Measurements from ENCODE around the gene RGS9BP.

Gene RGS9BP

GRCh38 chr19:32672841-32673240 lies 2.8 kb upstream of the RGS9BP start:
- Histone ChIP-seq H3K4me3 (ENCODE audit: low read length) (no peak overlapping the region), H3K9ac (ENCODE audit: low read length) (no peak overlapping the region), H3K27me3 (ENCODE audit: control insufficient read depth, insufficient read depth, low read length) (peaks cover 28% of the 10 kb centered on the region), H3K4me1 (ENCODE audit: control insufficient read depth, insufficient read depth, low read length) (peaks cover 33% of the 10 kb centered on the region), H3K36me3 (ENCODE audit: control insufficient read depth, insufficient read depth, low read length) (no peaks in the 10 kb centered on the region), H3K9me3 (ENCODE audit: control insufficient read depth, low read length) (no peaks in the 10 kb centered on the region)

GRCh38 chr19:32673573-32673972 lies 2.1 kb upstream of the RGS9BP start:
- Histone ChIP-seq H3K9ac (ENCODE audit: low read length) (no peak overlapping the region), H3K4me3 (ENCODE audit: low read length) (no peak overlapping the region)

DNA sequence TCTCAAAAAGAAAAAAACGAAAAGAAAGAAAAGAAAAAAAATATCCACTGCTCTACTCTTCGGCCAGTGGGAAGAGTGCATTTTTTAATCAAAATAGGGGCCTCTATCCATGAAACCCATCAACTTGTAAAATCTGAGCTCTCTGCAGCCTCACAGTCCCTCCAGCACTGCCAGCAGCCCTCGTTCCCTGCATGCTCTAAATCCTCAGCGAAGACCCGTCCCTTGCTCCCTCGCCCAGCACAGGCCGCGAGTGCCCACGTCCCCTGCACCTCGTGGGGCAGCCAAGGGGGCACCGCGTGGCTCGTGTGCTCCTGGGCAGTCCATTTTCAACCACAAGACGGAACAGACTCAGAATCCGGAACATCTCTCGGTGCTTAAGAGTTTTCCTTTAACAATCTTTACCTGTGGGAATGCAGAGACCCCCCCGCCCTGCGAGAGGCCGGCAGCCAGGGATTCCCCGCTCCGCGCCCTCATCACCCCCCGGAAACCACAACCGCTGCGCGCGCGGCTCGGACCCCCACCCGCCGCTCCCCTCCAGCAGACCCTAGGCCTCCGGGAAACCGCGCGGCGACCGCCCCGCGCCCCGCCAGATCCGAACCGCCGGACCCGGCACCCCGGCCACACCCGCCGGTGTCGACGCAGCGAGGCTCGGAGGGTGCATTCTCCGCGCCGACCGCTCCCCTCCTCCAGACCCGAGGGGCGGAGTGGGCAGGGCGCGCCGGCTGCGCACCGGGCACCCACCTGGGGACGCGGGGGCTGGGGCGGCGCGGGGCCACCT lies 1.3 kb upstream of the RGS9BP start:
- Histone ChIP-seq H3K9ac (ENCODE audit: low read length) (peak overlapping the region; percentile 65), H3K4me1 (ENCODE audit: control insufficient read depth, insufficient read depth, low read length) (peaks cover 32% of the 10 kb centered on the region)

More at GRCh38 chr19:32673573-32673972, 2.1 kb upstream of the RGS9BP start:
- H3K4me1 ChIP-seq (ENCODE audit: control insufficient read depth, insufficient read depth, low read length): peaks cover 33% of the 10 kb centered on the region
- no peaks in the 10 kb centered on the region for H3K36me3 ChIP-seq (ENCODE audit: control insufficient read depth, insufficient read depth, low read length)
- peaks cover 31% of the 10 kb centered on the region for H3K27me3 ChIP-seq (ENCODE audit: control insufficient read depth, insufficient read depth, low read length)
- no peaks in the 10 kb centered on the region for H3K9me3 ChIP-seq (ENCODE audit: control insufficient read depth, low read length)

GRCh38 chr19:32674931-32675719 lies 523 bp upstream of the RGS9BP start, which contains the start of gene ANKRD27:
ANKRD27 (minus strand) TSS chr19:32675180; CDS start chr19:32659015, 16,165 bp downstream.
- H3K9ac ChIP-seq (ENCODE audit: low read length): peak within 1 kb of the TSS; percentile 65
- peaks cover 39% of the 10 kb centered on the region for H3K27me3 ChIP-seq (ENCODE audit: control insufficient read depth, insufficient read depth, low read length)
- H3K4me1 ChIP-seq (ENCODE audit: control insufficient read depth, insufficient read depth, low read length): peaks cover 24% of the 10 kb centered on the region
- H3K9me3 ChIP-seq (ENCODE audit: control insufficient read depth, low read length): no peaks in the 10 kb centered on the region
- H3K36me3 ChIP-seq (ENCODE audit: control insufficient read depth, insufficient read depth, low read length): no peaks in the 10 kb centered on the region
- H3K4me3 ChIP-seq (ENCODE audit: low read length): peak within 1 kb of the TSS; percentile 77

More for the DNA sequence above, 1.3 kb upstream of the RGS9BP start:
- no peaks in the 10 kb centered on the region for H3K9me3 ChIP-seq (ENCODE audit: control insufficient read depth, low read length)
- no peaks in the 10 kb centered on the region for H3K36me3 ChIP-seq (ENCODE audit: control insufficient read depth, insufficient read depth, low read length)
- H3K4me3 ChIP-seq (ENCODE audit: low read length): peak overlapping the region; percentile 77
- peaks cover 34% of the 10 kb centered on the region for H3K27me3 ChIP-seq (ENCODE audit: control insufficient read depth, insufficient read depth, low read length)

DNA sequence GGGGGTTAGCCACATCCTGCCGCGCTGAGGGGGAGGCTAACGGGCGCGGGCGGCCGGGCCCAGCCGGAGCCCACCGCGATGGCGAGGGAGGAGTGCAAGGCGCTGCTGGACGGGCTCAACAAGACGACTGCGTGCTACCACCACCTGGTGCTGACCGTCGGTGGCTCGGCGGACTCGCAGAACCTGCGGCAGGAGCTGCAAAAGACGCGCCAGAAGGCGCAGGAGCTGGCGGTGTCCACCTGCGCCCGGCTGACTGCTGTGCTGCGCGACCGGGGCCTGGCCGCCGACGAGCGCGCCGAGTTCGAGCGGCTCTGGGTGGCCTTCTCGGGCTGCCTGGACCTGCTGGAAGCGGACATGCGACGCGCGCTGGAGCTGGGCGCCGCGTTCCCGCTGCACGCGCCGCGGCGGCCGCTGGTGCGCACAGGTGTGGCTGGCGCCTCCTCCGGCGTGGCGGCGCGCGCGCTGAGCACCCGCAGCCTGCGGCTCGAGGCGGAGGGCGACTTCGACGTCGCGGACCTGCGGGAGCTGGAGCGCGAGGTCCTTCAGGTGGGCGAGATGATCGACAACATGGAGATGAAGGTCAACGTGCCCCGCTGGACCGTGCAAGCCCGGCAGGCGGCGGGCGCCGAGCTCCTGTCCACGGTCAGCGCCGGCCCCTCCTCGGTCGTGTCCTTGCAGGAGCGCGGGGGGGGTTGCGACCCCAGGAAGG lies 692 bp downstream of the RGS9BP start:
- H3K36me3 ChIP-seq (ENCODE audit: control insufficient read depth, insufficient read depth, low read length): no peaks in the 10 kb centered on the region
- H3K4me1 ChIP-seq (ENCODE audit: control insufficient read depth, insufficient read depth, low read length): peaks cover 21% of the 10 kb centered on the region
- peaks cover 39% of the 10 kb centered on the region for H3K27me3 ChIP-seq (ENCODE audit: control insufficient read depth, insufficient read depth, low read length)
- H3K9me3 ChIP-seq (ENCODE audit: control insufficient read depth, low read length): no peaks in the 10 kb centered on the region
- no peak overlapping the region for H3K4me3 ChIP-seq (ENCODE audit: low read length)
- no peak overlapping the region for H3K9ac ChIP-seq (ENCODE audit: low read length)

DNA sequence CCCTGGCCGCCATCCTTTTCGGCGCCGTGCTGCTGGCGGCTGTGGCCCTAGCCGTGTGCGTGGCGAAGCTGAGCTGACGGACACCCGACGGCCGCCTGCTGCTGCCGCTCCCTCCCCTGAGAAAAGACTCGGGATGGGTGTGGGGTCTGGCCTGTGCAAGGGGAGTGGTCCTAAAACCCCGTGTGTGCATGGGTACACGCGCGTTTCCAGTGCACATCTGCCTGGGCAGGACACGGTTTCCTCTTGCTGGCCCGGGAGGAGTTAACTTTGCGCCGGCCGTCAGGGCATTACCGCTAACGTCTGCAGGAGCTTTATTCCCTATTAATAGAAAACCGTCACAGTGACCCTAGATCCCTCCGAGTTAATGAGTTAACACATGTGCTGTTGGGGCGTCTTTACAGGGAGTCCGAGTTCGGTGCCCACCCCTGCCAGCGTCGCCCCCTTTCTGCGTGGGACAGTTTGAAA lies 1.3 kb downstream of the RGS9BP start:
- Histone ChIP-seq H3K9me3 (ENCODE audit: control insufficient read depth, low read length) (no peaks in the 10 kb centered on the region), H3K9ac (ENCODE audit: low read length) (no peak overlapping the region), H3K36me3 (ENCODE audit: control insufficient read depth, insufficient read depth, low read length) (no peaks in the 10 kb centered on the region), H3K27me3 (ENCODE audit: control insufficient read depth, insufficient read depth, low read length) (peaks cover 39% of the 10 kb centered on the region), H3K4me1 (ENCODE audit: control insufficient read depth, insufficient read depth, low read length) (peaks cover 21% of the 10 kb centered on the region), H3K4me3 (ENCODE audit: low read length) (no peak overlapping the region)

DNA sequence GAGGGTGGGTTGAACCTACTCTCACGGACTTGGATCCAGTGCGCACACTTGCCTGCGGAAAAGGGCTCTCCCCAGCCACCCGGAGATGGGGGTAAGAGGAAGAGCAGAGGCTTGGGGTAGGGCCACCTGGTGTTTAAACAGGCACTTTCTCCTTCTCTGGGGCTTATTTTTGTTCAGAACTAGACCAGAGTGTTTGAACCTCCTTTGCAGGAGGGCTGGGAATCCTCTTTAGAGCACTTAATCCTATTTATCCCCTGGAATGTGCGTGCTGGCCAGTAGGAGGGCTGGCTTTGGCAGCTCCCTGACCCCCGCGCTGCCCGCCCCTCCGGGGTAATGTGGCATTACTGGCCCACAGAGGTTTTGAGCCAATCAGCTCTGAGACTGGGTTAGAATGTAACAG lies 2.0 kb downstream of the RGS9BP start:
- H3K36me3 ChIP-seq (ENCODE audit: control insufficient read depth, insufficient read depth, low read length): no peaks in the 10 kb centered on the region
- H3K4me3 ChIP-seq (ENCODE audit: low read length): no peak overlapping the region
- H3K9ac ChIP-seq (ENCODE audit: low read length): no peak overlapping the region
- no peaks in the 10 kb centered on the region for H3K9me3 ChIP-seq (ENCODE audit: control insufficient read depth, low read length)
- peaks cover 39% of the 10 kb centered on the region for H3K27me3 ChIP-seq (ENCODE audit: control insufficient read depth, insufficient read depth, low read length)
- H3K4me1 ChIP-seq (ENCODE audit: control insufficient read depth, insufficient read depth, low read length): peaks cover 21% of the 10 kb centered on the region

DNA sequence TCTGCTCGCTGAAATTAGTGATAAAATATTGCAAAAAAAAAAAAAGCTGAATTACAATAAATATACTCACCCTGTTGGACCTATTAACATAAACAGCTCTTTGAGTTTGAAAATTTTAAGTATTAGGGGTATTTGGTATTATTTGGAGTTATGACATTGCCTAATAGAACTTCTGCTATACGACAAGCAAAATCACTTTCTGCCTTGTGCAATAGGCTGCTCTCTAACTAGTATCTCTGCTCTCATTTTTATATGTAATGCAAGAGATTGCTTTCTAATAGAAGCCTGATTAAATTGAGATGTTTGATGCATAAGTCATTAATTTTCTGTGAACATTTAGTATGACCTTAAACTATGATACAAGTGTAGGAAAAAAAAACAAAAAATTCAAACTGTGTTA lies 5.3 kb downstream of the RGS9BP start:
- Histone ChIP-seq H3K36me3 (ENCODE audit: control insufficient read depth, insufficient read depth, low read length) (no peaks in the 10 kb centered on the region), H3K9me3 (ENCODE audit: control insufficient read depth, low read length) (no peaks in the 10 kb centered on the region), H3K27me3 (ENCODE audit: control insufficient read depth, insufficient read depth, low read length) (peaks cover 29% of the 10 kb centered on the region)

DNA sequence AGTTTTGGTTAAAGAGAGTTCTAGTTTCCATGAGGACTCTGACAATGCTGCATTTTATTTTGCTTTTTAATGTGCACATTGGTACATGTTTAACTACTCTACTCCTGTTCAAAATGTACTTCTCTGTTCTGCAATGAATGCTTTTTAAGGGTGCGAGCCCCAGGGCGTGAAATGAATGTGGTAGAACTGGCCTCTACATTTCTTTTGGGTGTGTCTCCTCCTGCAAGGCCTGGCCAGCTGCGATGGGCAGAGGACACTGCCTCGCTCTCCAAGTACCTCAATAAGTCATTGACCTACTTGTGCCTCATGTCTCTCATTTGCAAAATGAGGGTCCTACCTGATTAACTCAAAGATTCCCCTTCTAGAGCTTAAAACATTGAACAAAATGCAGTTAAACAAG lies 6.7 kb downstream of the RGS9BP start:
- H3K9ac ChIP-seq (ENCODE audit: low read length): no peak overlapping the region
- H3K36me3 ChIP-seq (ENCODE audit: control insufficient read depth, insufficient read depth, low read length): no peaks in the 10 kb centered on the region
- H3K4me1 ChIP-seq (ENCODE audit: control insufficient read depth, insufficient read depth, low read length): no peaks in the 10 kb centered on the region
- no peaks in the 10 kb centered on the region for H3K9me3 ChIP-seq (ENCODE audit: control insufficient read depth, low read length)
- no peak overlapping the region for H3K4me3 ChIP-seq (ENCODE audit: low read length)
- H3K27me3 ChIP-seq (ENCODE audit: control insufficient read depth, insufficient read depth, low read length): peaks cover 15% of the 10 kb centered on the region

More for the DNA sequence above, 5.3 kb downstream of the RGS9BP start:
- H3K4me3 ChIP-seq (ENCODE audit: low read length): no peak overlapping the region
- peaks cover 9% of the 10 kb centered on the region for H3K4me1 ChIP-seq (ENCODE audit: control insufficient read depth, insufficient read depth, low read length)
- H3K9ac ChIP-seq (ENCODE audit: low read length): no peak overlapping the region

- no peaks in the 10 kb centered on the region for H3K36me3 ChIP-seq (ENCODE audit: control insufficient read depth, insufficient read depth, low read length)
- no peaks in the 10 kb centered on the region for H3K4me1 ChIP-seq (ENCODE audit: control insufficient read depth, insufficient read depth, low read length)
- H3K4me3 ChIP-seq (ENCODE audit: low read length): no peak overlapping the region
- no peaks in the 10 kb centered on the region for H3K9me3 ChIP-seq (ENCODE audit: control insufficient read depth, low read length)
- no peak overlapping the region for H3K9ac ChIP-seq (ENCODE audit: low read length)
- H3K27me3 ChIP-seq (ENCODE audit: control insufficient read depth, insufficient read depth, low read length): no peaks in the 10 kb centered on the region
Measured at GRCh38 chr19:32686847-32687475, 11.3 kb downstream of the RGS9BP start.

DNA sequence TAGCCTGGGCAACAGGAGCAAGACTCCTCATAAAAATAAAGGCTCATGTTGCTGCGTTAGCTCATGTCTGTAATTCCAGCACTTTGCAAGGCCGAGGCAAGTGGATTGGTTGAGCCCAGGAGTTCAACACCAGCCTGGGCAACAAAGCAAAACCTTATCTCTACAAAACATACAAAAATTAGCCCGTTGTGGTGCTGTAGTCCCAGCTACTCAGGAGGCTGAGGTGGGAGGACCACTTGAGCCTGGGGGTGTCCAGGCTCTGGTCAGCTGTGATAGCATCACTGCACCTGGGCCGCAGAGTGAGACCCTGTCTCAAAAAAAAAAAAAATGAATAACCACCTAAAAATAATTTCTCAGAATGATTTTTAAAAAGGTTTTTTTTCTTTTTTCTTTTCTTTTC lies 12.0 kb downstream of the RGS9BP start:
- Histone ChIP-seq H3K9me3 (ENCODE audit: control insufficient read depth, low read length) (no peaks in the 10 kb centered on the region), H3K36me3 (ENCODE audit: control insufficient read depth, insufficient read depth, low read length) (no peaks in the 10 kb centered on the region), H3K4me3 (ENCODE audit: low read length) (no peak overlapping the region), H3K27me3 (ENCODE audit: control insufficient read depth, insufficient read depth, low read length) (peaks cover 5% of the 10 kb centered on the region), H3K4me1 (ENCODE audit: control insufficient read depth, insufficient read depth, low read length) (peaks cover 5% of the 10 kb centered on the region), H3K9ac (ENCODE audit: low read length) (no peak overlapping the region)

All from mucosa of stomach (tissue), 1 donor.